Fibroblast of villous mesenchyme (primary cell): ENCODE results near the gene C1orf52. TPM values are rescaled to one million over a fixed set of nuclear protein-coding genes. Genes with fewer than 3 reads are reported as not detected.

Experiments
- DNase-seq: peaks from one replicate; pipeline ENCODE4 v3.0.0-alpha.2; 2010; ENCODE audit warnings: low read depth
- H3K4me3 ChIP-seq: 2 replicates; pipeline ENCODE4 v1.5.1; 2011; ENCODE audit warnings: low read depth, mild to moderate bottlenecking, low read length
- total RNA-seq: library from RNA; depleted of rRNA; stranded (reverse); fragments of >200 nt; gene quantifications from 2 replicates; pipeline ENCODE4 v1.2.3, GENCODE V29; 2012
- TF ChIP-seq, protein P1 (sequence below): IDR thresholded peaks from 2 replicates; pipeline ENCODE4 v1.5.1; 2012; ENCODE audit warnings: low read depth, mild to moderate bottlenecking, low read length; ENCODE audit not compliant: insufficient read depth

Gene C1orf52
- total RNA-seq, 1 donor: 23.7 TPM

DNA sequence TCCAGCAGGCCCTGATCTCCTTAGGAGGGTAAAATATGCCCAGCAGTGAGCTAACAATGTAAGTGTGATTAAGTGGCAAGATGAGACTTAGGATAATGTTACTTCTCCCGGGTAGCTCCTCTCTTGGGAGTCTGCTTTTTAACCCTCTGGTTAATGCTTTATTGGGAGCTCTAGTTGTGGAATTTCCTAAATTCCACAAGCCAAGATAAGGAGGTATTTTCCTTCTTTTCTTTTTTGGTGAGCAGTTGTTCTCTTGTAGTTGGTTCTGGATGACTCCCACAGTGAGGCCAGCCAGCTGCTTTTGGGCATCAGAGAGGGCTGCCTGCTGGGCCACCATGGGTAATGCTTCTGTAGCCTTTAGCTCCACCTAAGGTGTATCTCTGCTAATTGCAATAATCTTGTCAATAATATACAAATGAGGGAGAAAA lies 19.3 kb downstream of the C1orf52 start:
- TF ChIP-seq, protein P1, sequence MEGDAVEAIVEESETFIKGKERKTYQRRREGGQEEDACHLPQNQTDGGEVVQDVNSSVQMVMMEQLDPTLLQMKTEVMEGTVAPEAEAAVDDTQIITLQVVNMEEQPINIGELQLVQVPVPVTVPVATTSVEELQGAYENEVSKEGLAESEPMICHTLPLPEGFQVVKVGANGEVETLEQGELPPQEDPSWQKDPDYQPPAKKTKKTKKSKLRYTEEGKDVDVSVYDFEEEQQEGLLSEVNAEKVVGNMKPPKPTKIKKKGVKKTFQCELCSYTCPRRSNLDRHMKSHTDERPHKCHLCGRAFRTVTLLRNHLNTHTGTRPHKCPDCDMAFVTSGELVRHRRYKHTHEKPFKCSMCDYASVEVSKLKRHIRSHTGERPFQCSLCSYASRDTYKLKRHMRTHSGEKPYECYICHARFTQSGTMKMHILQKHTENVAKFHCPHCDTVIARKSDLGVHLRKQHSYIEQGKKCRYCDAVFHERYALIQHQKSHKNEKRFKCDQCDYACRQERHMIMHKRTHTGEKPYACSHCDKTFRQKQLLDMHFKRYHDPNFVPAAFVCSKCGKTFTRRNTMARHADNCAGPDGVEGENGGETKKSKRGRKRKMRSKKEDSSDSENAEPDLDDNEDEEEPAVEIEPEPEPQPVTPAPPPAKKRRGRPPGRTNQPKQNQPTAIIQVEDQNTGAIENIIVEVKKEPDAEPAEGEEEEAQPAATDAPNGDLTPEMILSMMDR: peak; percentile 32
- peak; percentile 72 for DNase-seq
- no peak overlapping the region for H3K4me3 ChIP-seq

DNA sequence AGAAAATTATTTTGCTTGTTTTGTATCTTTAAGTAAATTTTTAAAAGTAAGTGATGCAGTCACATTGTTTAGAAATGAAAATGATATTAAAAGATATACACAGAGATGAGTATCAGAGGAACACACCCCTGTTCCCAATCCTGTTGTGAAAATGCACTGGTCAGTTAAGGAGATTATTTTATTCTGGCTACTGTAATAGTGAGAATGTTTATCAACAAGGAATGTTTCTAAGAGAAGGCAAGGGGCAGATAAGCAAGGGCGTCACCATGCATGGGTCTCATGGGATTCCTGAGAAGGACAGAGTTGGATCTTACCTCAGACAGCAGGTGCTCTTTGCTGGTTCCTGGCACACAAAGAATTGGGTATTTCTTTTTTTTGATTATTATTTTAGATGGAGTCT lies 21.8 kb downstream of the C1orf52 start:
- TF ChIP-seq, protein P1: no peak
- no peak for DNase-seq
- no peak overlapping the region for H3K4me3 ChIP-seq

DNA sequence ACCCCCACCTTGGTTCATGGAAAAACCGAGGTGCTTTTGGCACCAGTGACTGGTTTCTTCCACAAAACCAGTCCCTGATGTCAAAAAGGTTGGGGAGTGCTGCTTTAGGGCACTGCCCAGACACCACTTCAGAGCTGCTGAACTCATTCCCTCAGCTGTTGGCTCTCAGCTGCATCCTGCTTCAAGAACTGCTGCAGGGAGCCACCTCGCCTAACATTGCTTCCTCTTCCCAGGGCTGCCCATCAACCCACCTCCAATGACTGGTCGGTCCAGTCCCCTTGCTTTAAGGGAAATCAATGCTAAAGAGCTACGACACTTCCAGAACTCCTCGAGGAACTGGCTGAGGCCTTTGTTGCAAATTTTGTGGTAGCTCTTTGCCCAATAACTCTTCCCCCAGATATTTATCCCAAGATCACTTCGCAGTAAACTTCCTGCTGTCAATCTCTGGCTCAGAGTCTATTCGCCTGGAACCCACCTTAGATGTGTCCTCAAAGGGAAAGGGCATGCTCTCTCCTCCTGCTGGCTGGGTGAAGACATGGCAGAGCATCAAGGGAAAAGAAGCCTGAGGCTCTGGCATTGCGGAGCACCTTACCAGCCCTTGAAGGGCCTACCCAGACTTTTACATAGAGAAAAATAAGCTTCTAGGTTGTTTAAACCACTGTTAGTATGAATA lies 29.0 kb downstream of the C1orf52 start:
- no peak for DNase-seq
- no peak overlapping the region for H3K4me3 ChIP-seq

DNA sequence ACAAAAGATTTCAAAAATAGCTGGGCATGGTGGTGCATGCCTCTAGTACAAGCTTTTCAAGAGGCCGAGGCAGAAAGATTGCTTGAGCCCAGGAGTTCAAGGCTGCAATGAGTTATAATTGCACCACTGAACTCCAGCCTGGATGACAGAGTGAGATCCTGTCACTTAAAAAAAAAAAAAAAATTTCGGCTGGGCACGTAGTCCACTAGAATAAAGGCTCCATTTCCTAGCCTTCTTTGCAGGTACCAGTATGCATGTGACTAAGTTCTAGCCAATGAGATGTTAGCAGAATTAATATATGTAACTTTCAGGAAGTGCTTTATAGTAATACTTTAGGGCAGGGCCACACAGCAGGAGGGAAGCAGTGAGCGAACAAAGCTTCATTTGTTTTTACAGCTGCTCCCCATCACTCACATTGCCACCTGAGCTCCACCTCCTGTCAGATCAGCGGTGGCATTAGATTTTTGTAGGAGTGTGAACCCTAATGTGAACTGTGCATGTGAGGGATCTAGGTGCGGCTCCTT lies 29.8 kb downstream of the C1orf52 start:
- H3K4me3 ChIP-seq: no peak overlapping the region
- DNase-seq: no peak
- TF ChIP-seq, protein P1: no peak

More for the DNA sequence above, 29.0 kb downstream of the C1orf52 start:
- TF ChIP-seq, protein P1: peak; percentile 54

DNA sequence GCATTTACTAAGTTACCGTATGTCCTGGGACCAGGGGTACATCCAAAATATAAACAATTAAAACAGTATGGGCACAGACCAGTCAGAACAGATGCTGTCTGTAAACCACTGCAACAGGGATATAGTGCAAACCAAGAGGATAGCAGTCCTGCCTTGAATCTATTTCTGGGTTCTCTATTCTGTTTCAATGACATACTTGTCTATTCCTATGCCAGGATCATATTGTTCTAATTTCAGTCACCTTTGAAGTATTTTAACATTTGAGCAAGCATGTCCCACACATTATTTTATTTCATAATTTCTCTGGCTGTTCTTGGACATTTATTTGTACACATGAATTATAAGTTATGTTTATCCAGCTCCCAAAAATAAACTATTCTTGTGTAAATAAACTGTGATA lies 30.5 kb downstream of the C1orf52 start:
- H3K4me3 ChIP-seq: no peak overlapping the region
- DNase-seq: no peak
- TF ChIP-seq, protein P1: no peak

DNA sequence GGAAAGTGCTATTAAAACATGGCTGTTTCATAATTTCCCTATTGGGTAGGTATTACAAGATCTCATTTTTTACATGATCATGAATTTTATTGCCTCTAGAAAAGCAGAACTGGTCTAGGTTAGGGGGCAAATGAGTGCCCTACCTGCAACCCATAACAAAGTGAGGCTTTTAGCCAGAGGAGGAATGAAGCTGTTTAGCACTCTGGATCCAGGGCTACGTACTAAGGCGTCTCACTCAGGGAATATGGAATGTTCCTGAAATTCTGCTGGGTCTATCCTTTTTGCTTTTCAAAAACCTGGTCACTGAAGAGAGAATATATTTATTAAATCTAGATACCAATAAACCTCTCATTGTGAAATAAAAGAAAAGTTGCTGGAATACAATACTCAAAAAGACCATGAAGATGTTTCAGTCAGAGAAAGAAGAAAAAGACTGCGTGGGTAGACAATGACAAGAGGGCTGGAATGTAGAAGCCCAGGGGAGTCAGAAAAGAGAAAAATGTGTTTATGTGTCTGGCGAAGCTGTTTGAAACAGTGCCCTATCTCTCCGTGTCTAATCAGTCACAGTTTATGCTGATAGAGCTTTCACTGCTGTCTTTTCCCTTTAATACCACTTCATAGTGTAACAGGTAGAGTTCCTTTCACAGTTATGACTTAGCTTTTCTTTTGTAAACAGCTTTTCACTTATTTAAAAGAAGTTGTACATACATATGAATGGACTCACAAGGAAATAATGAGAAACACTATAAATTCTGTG lies 33.7 kb downstream of the C1orf52 start:
- DNase-seq: no peak
- TF ChIP-seq, protein P1: no peak

More for the DNA sequence above, 33.7 kb downstream of the C1orf52 start:
- no peak overlapping the region for H3K4me3 ChIP-seq
